Measurements from ENCODE around the gene LSM5.
A peak's percentile ranks its signal among the peaks of the same experiment; 100 is the strongest.

The LSM5 gene

GRCh38 chr7:32525839-32526238 lies 35.7 kb upstream of the LSM5 start:
- Histone ChIP-seq H3K27me3 (ENCODE audit: control insufficient read depth, insufficient read depth, low read length) (no peaks in the 10 kb centered on the region), H3K9me3 (ENCODE audit: control insufficient read depth, insufficient read depth, low read length) (peaks cover 3% of the 10 kb centered on the region), H3K36me3 (ENCODE audit: control insufficient read depth, insufficient read depth, low read length) (no peaks in the 10 kb centered on the region), H3K4me3 (ENCODE audit: low read length) (no peak overlapping the region), H3K4me1 (ENCODE audit: control insufficient read depth, insufficient read depth, low read length) (peaks cover 1% of the 10 kb centered on the region; the same call in 1 of the 2 replicates), H3K27ac (ENCODE audit: low read length) (no peak overlapping the region)
- WGBS (ENCODE audit: insufficient coverage, insufficient read length), result no CpG with 5 or more reads among the region's 4 CpGs
- DNase-seq (ENCODE audit: low read depth, low spot score), result no peak

GRCh38 chr7:32524631-32525030 lies 34.5 kb upstream of the LSM5 start:
- H3K4me3 ChIP-seq (ENCODE audit: low read length), result no peak overlapping the region

GRCh38 chr7:32522746-32523530 lies 32.8 kb upstream of the LSM5 start:
- Histone ChIP-seq H3K9me3 (ENCODE audit: control insufficient read depth, insufficient read depth, low read length) (peaks cover 9% of the 10 kb centered on the region), H3K27me3 (ENCODE audit: control insufficient read depth, insufficient read depth, low read length) (no peaks in the 10 kb centered on the region), H3K27ac (ENCODE audit: low read length) (no peak overlapping the region), H3K4me3 (ENCODE audit: low read length) (no peak overlapping the region), H3K4me1 (ENCODE audit: control insufficient read depth, insufficient read depth, low read length) (peaks cover 1% of the 10 kb centered on the region; the same call in 1 of the 2 replicates), H3K36me3 (ENCODE audit: control insufficient read depth, insufficient read depth, low read length) (no peaks in the 10 kb centered on the region; the same call in 1 of the 2 replicates)
- no peak for DNase-seq (ENCODE audit: low read depth, low spot score)
- WGBS (ENCODE audit: insufficient coverage, insufficient read length), result no CpG with 5 or more reads among the region's 6 CpGs

More at GRCh38 chr7:32524631-32525030, 34.5 kb upstream of the LSM5 start:
- H3K36me3 ChIP-seq (ENCODE audit: control insufficient read depth, insufficient read depth, low read length), result no peaks in the 10 kb centered on the region; the same call in 1 of the 2 replicates
- no peak for DNase-seq (ENCODE audit: low read depth, low spot score)
- peaks cover 1% of the 10 kb centered on the region; the same call in 1 of the 2 replicates for H3K4me1 ChIP-seq (ENCODE audit: control insufficient read depth, insufficient read depth, low read length)
- peaks cover 9% of the 10 kb centered on the region for H3K9me3 ChIP-seq (ENCODE audit: control insufficient read depth, insufficient read depth, low read length)
- no peak overlapping the region for H3K27ac ChIP-seq (ENCODE audit: low read length)
- no peaks in the 10 kb centered on the region for H3K27me3 ChIP-seq (ENCODE audit: control insufficient read depth, insufficient read depth, low read length)

GRCh38 chr7:32519763-32520162 lies 29.6 kb upstream of the LSM5 start:
- Histone ChIP-seq H3K27ac (ENCODE audit: low read length) (no peak overlapping the region), H3K9me3 (ENCODE audit: control insufficient read depth, insufficient read depth, low read length) (peaks cover 9% of the 10 kb centered on the region), H3K36me3 (ENCODE audit: control insufficient read depth, insufficient read depth, low read length) (peaks cover 2% of the 10 kb centered on the region; the same call in 1 of the 2 replicates), H3K27me3 (ENCODE audit: control insufficient read depth, insufficient read depth, low read length) (no peaks in the 10 kb centered on the region), H3K4me1 (ENCODE audit: control insufficient read depth, insufficient read depth, low read length) (no peaks in the 10 kb centered on the region), H3K4me3 (ENCODE audit: low read length) (no peak overlapping the region)
- no peak for DNase-seq (ENCODE audit: low read depth, low spot score)
- no CpG with 5 or more reads among the region's 2 CpGs for WGBS (ENCODE audit: insufficient coverage, insufficient read length)

GRCh38 chr7:32518534-32519140 lies 28.5 kb upstream of the LSM5 start:
- Histone ChIP-seq H3K27ac (ENCODE audit: low read length) (no peak overlapping the region), H3K27me3 (ENCODE audit: control insufficient read depth, insufficient read depth, low read length) (no peaks in the 10 kb centered on the region), H3K4me3 (ENCODE audit: low read length) (no peak overlapping the region), H3K4me1 (ENCODE audit: control insufficient read depth, insufficient read depth, low read length) (no peaks in the 10 kb centered on the region), H3K9me3 (ENCODE audit: control insufficient read depth, insufficient read depth, low read length) (peaks cover 9% of the 10 kb centered on the region), H3K36me3 (ENCODE audit: control insufficient read depth, insufficient read depth, low read length) (peaks cover 2% of the 10 kb centered on the region; the same call in 1 of the 2 replicates)
- no CpG with 5 or more reads among the region's 2 CpGs for WGBS (ENCODE audit: insufficient coverage, insufficient read length)
- peak; percentile 72 for DNase-seq (ENCODE audit: low read depth, low spot score)

- Histone ChIP-seq H3K9me3 (ENCODE audit: control insufficient read depth, insufficient read depth, low read length) (peaks cover 8% of the 10 kb centered on the region), H3K27me3 (ENCODE audit: control insufficient read depth, insufficient read depth, low read length) (no peaks in the 10 kb centered on the region), H3K27ac (ENCODE audit: low read length) (no peak overlapping the region), H3K4me3 (ENCODE audit: low read length) (no peak overlapping the region), H3K4me1 (ENCODE audit: control insufficient read depth, insufficient read depth, low read length) (no peaks in the 10 kb centered on the region), H3K36me3 (ENCODE audit: control insufficient read depth, insufficient read depth, low read length) (peaks cover 2% of the 10 kb centered on the region; the same call in 1 of the 2 replicates)
- DNase-seq (ENCODE audit: low read depth, low spot score), result no peak
- WGBS (ENCODE audit: insufficient coverage, insufficient read length), result no CpG with 5 or more reads among the region's 3 CpGs
Measured at GRCh38 chr7:32516551-32517100, 26.4 kb upstream of the LSM5 start.

- peaks cover 2% of the 10 kb centered on the region; the same call in 1 of the 2 replicates for H3K36me3 ChIP-seq (ENCODE audit: control insufficient read depth, insufficient read depth, low read length)
- no peak for DNase-seq (ENCODE audit: low read depth, low spot score)
- H3K27ac ChIP-seq (ENCODE audit: low read length), result no peak overlapping the region
- WGBS (ENCODE audit: insufficient coverage, insufficient read length), result no CpG with 5 or more reads among the region's 3 CpGs
- H3K4me1 ChIP-seq (ENCODE audit: control insufficient read depth, insufficient read depth, low read length), result no peaks in the 10 kb centered on the region
- H3K9me3 ChIP-seq (ENCODE audit: control insufficient read depth, insufficient read depth, low read length), result peaks cover 6% of the 10 kb centered on the region
- H3K4me3 ChIP-seq (ENCODE audit: low read length), result no peak overlapping the region
- no peaks in the 10 kb centered on the region for H3K27me3 ChIP-seq (ENCODE audit: control insufficient read depth, insufficient read depth, low read length)
Measured at GRCh38 chr7:32515890-32516550, 25.8 kb upstream of the LSM5 start.

GRCh38 chr7:32513210-32513609 lies 23.0 kb upstream of the LSM5 start:
- Histone ChIP-seq H3K4me1 (ENCODE audit: control insufficient read depth, insufficient read depth, low read length) (no peaks in the 10 kb centered on the region), H3K4me3 (ENCODE audit: low read length) (no peak overlapping the region), H3K9me3 (ENCODE audit: control insufficient read depth, insufficient read depth, low read length) (no peaks in the 10 kb centered on the region), H3K36me3 (ENCODE audit: control insufficient read depth, insufficient read depth, low read length) (peaks cover 2% of the 10 kb centered on the region; the same call in 1 of the 2 replicates), H3K27me3 (ENCODE audit: control insufficient read depth, insufficient read depth, low read length) (no peaks in the 10 kb centered on the region), H3K27ac (ENCODE audit: low read length) (no peak overlapping the region)
- no CpG with 5 or more reads among the region's 1 CpG for WGBS (ENCODE audit: insufficient coverage, insufficient read length)
- DNase-seq (ENCODE audit: low read depth, low spot score), result no peak

GRCh38 chr7:32511791-32512190 lies 21.6 kb upstream of the LSM5 start:
- H3K4me1 ChIP-seq (ENCODE audit: control insufficient read depth, insufficient read depth, low read length), result no peaks in the 10 kb centered on the region
- no peak for DNase-seq (ENCODE audit: low read depth, low spot score)
- peaks cover 2% of the 10 kb centered on the region; the same call in 1 of the 2 replicates for H3K36me3 ChIP-seq (ENCODE audit: control insufficient read depth, insufficient read depth, low read length)
- H3K4me3 ChIP-seq (ENCODE audit: low read length), result no peak overlapping the region
- no peaks in the 10 kb centered on the region for H3K27me3 ChIP-seq (ENCODE audit: control insufficient read depth, insufficient read depth, low read length)
- no peak overlapping the region for H3K27ac ChIP-seq (ENCODE audit: low read length)
- no peaks in the 10 kb centered on the region for H3K9me3 ChIP-seq (ENCODE audit: control insufficient read depth, insufficient read depth, low read length)
- no CpG with 5 or more reads among the region's 4 CpGs for WGBS (ENCODE audit: insufficient coverage, insufficient read length)

GRCh38 chr7:32507414-32507813 lies 17.2 kb upstream of the LSM5 start:
- Histone ChIP-seq H3K27me3 (ENCODE audit: control insufficient read depth, insufficient read depth, low read length) (no peaks in the 10 kb centered on the region), H3K9me3 (ENCODE audit: control insufficient read depth, insufficient read depth, low read length) (no peaks in the 10 kb centered on the region), H3K27ac (ENCODE audit: low read length) (no peak overlapping the region), H3K36me3 (ENCODE audit: control insufficient read depth, insufficient read depth, low read length) (no peaks in the 10 kb centered on the region; the same call in 1 of the 2 replicates), H3K4me1 (ENCODE audit: control insufficient read depth, insufficient read depth, low read length) (no peaks in the 10 kb centered on the region), H3K4me3 (ENCODE audit: low read length) (no peak overlapping the region)
- DNase-seq (ENCODE audit: low read depth, low spot score), result no peak
- 100% methylated on average over 1 of the region's 6 CpGs for WGBS (ENCODE audit: insufficient coverage, insufficient read length)
